GM23338 (cell line): Measurements from ENCODE around the gene HCK. TPM values are rescaled to one million over a fixed set of nuclear protein-coding genes. Genes with fewer than 3 reads are reported as not detected.

ENCODE experiments used
- ATAC-seq: fragments of 200-7000 bp; cut with Tn5 transposase; 3 replicates; pipeline ENCODE4 v1.9.1; 2020
- DNase-seq: peaks from one replicate; pipeline ENCODE4 v3.0.0-alpha.2; 2015; ENCODE audit warnings: low spot score
- H2AFZ ChIP-seq: fragments of 200-600 bp; sonication (generic); 2 replicates; pipeline ENCODE4 v1.8.0; 2016; ENCODE audit warnings: antibody characterized with exemption, mild to moderate bottlenecking, moderate library complexity
- H3F3A ChIP-seq: fragments of 200-600 bp; sonication (generic); replicated peaks from 2 replicates; pipeline ENCODE4 v1.8.0; 2017; ENCODE audit warnings: antibody characterized with exemption, mixed run types, low read depth
- H3K27ac ChIP-seq: fragments of 200-600 bp; sonication (generic); 2 replicates; pipeline ENCODE4 v1.6.1; 2016; ENCODE audit warnings: low read depth
- H3K27me3 ChIP-seq: fragments of 200-600 bp; sonication (generic); 2 replicates; pipeline ENCODE4 v1.8.0; 2016; ENCODE audit warnings: mild to moderate bottlenecking, mixed run types, moderate library complexity; ENCODE audit not compliant: insufficient read depth
- H3K36me3 ChIP-seq: fragments of 200-600 bp; sonication (generic); 2 replicates; pipeline ENCODE4 v1.8.0; 2016; ENCODE audit warnings: mild to moderate bottlenecking; ENCODE audit not compliant: insufficient read depth
- H3K4me1 ChIP-seq: fragments of 200-600 bp; sonication (generic); 2 replicates; pipeline ENCODE4 v1.8.0; 2016; ENCODE audit warnings: mild to moderate bottlenecking, moderate library complexity; ENCODE audit not compliant: insufficient read depth
- H3K4me2 ChIP-seq: fragments of 200-600 bp; sonication (generic); 2 replicates; pipeline ENCODE4 v1.7.1; 2017; ENCODE audit warnings: mixed run types
- H3K4me3 ChIP-seq: fragments of 200-600 bp; sonication (generic); 2 replicates; pipeline ENCODE4 v1.6.1; 2016; ENCODE audit warnings: mixed run types
- H3K79me2 ChIP-seq: fragments of 200-600 bp; sonication (generic); replicated peaks from 2 replicates; pipeline ENCODE4 v1.8.0; 2017; ENCODE audit warnings: mild to moderate bottlenecking; ENCODE audit not compliant: insufficient read depth
- H3K9me2 ChIP-seq: fragments of 200-600 bp; sonication (generic); 2 replicates; pipeline ENCODE4 v1.8.0; 2017; ENCODE audit not compliant: insufficient read depth
- H4K20me1 ChIP-seq: fragments of 200-600 bp; sonication (generic); replicated peaks from 2 replicates; pipeline ENCODE4 v1.8.0; 2017; ENCODE audit warnings: mild to moderate bottlenecking; ENCODE audit not compliant: insufficient read depth
- H3K27ac Mint-ChIP-seq: 2 replicates; pipeline ENCODE4 v1.8.0; 2020; ENCODE audit warnings: inconsistent platforms, mild to moderate bottlenecking, moderate library complexity, mixed read lengths
- H3K27me3 Mint-ChIP-seq: 3 replicates; pipeline ENCODE4 v1.8.0; 2022; ENCODE audit warnings: low read depth, mild to moderate bottlenecking, moderate library complexity, mixed read lengths, inconsistent platforms; ENCODE audit not compliant: insufficient read depth, poor library complexity
- H3K36me3 Mint-ChIP-seq: 3 replicates; pipeline ENCODE4 v1.8.0; 2021; ENCODE audit warnings: low read depth, mild to moderate bottlenecking, inconsistent platforms, moderate library complexity, mixed read lengths
- H3K4me1 Mint-ChIP-seq: 3 replicates; pipeline ENCODE4 v1.8.0; 2020; ENCODE audit warnings: mild to moderate bottlenecking, inconsistent platforms, mixed read lengths
- H3K4me3 Mint-ChIP-seq: 3 replicates; pipeline ENCODE4 v1.8.0; 2021; ENCODE audit warnings: moderate library complexity, mild to moderate bottlenecking, inconsistent platforms, mixed read lengths
- H3K9me3 Mint-ChIP-seq: 3 replicates; pipeline ENCODE4 v1.8.0; 2020; ENCODE audit warnings: moderate library complexity, mild to moderate bottlenecking, inconsistent platforms, mixed read lengths
- CREB1 ChIP-seq: fragments of 250-450 bp; sonication (Bioruptor Pico); IDR thresholded peaks from 2 replicates; pipeline ENCODE4 v1.5.0; 2020; ENCODE audit warnings: low read depth, mild to moderate bottlenecking, moderate library complexity
- CTCF ChIP-seq, 2 experiments: fragments of 200-600 bp in 1 of 2; sonication (generic) in 1 of 2; conservative IDR thresholded peaks; 2 replicates each; pipeline versions ENCODE4 v1.5.1 to v1.6.1; 2016 to 2017; ENCODE audit warnings: antibody characterized with exemption in 2 of 2, low read depth in 2 of 2, mild to moderate bottlenecking in 2 of 2, moderate library complexity in 1 of 2
- ETS1 ChIP-seq: IDR thresholded peaks from 2 replicates; pipeline ENCODE4 v1.6.1; 2016; ENCODE audit warnings: antibody characterized with exemption
- EZH2 ChIP-seq: fragments of 200-600 bp; sonication (generic); IDR thresholded peaks from one replicate; pipeline ENCODE4 v1.8.0; 2017; ENCODE audit warnings: antibody characterized with exemption, mild to moderate bottlenecking, low read depth; ENCODE audit not compliant: unreplicated experiment
- EZH2phosphoT487 ChIP-seq: fragments of 200-600 bp; sonication (generic); IDR thresholded peaks from one replicate; pipeline ENCODE4 v1.8.1; 2018; ENCODE audit warnings: antibody characterized with exemption; ENCODE audit not compliant: unreplicated experiment
- JUNB ChIP-seq: IDR thresholded peaks from one replicate; pipeline ENCODE4 v1.6.1; 2016; ENCODE audit warnings: antibody characterized with exemption; ENCODE audit not compliant: unreplicated experiment
- NANOG ChIP-seq: IDR thresholded peaks from 2 replicates; pipeline ENCODE4 v1.6.1; 2016; ENCODE audit warnings: antibody characterized with exemption, borderline replicate concordance
- POLR2AphosphoS5 ChIP-seq: IDR thresholded peaks from 2 replicates; pipeline ENCODE4 v1.6.1; 2016; ENCODE audit warnings: antibody characterized with exemption, low read depth
- REST ChIP-seq: IDR thresholded peaks from one replicate; pipeline ENCODE4 v1.6.1; 2018; ENCODE audit warnings: antibody characterized with exemption; ENCODE audit not compliant: unreplicated experiment
- ZNF114 ChIP-seq: fragments of 250-450 bp; sonication (Bioruptor Pico); IDR thresholded peaks from 2 replicates; pipeline ENCODE4 v1.5.0; 2020; ENCODE audit warnings: mild to moderate bottlenecking, moderate library complexity
- ZNF331 ChIP-seq: fragments of 250-450 bp; sonication (Bioruptor Pico); IDR thresholded peaks from 2 replicates; pipeline ENCODE4 v1.5.0; 2020; ENCODE audit warnings: low read depth, mild to moderate bottlenecking, moderate library complexity
- polyA plus RNA-seq: library from polyadenylated mRNA; unstranded; fragments of >200 nt; fragmentation: Nextera tagmentation; extraction: Ambion mirVana; gene quantifications from 2 replicates; pipeline ENCODE4 v1.2.1, GENCODE V29; 2016
- total RNA-seq: library from RNA; depleted of rRNA; stranded (reverse); fragments of >200 nt; shearing (Covaris generic); gene quantifications from 2 replicates; pipeline ENCODE4 v1.2.3, GENCODE V29; 2014

The HCK gene
- total and polyA plus RNA-seq, 2 experiments from 2014 or later, result 0.97 TPM; not detected in 1

GRCh38 chr20:32080783-32081182 is 28.7 kb downstream of the HCK start (continued):
- no peak for TF ChIP-seq CTCF (conservative IDR thresholded peaks at IDR 0.05; ENCODE audit: low read depth in 2 of 2)
- TF ChIP-seq ZNF114, result no peak
- no peak for TF ChIP-seq EZH2phosphoT487
- no peak for TF ChIP-seq EZH2
- no peak for TF ChIP-seq CREB1
- no peak for TF ChIP-seq ZNF331
- no peak for TF ChIP-seq NANOG

- no peak overlapping the region for H3K27ac Mint-ChIP-seq
- H4K20me1 ChIP-seq, result no peaks in the 10 kb centered on the region
- peaks cover 5% of the 10 kb centered on the region; the same call in 1 of the 3 replicates for H3K4me1 Mint-ChIP-seq
- no peak overlapping the region for H3K4me2 ChIP-seq
- H3K4me3 Mint-ChIP-seq, result no peak overlapping the region; the same call in 2 of the 3 replicates
- no peaks in the 10 kb centered on the region for H3K27me3 ChIP-seq
- ATAC-seq, result no peak
- DNase-seq, result no peak
- peaks cover under 1% of the 10 kb centered on the region; the same call in 1 of the 2 replicates for H3F3A ChIP-seq
- no peaks in the 10 kb centered on the region for H3K36me3 ChIP-seq
- no peaks in the 10 kb centered on the region; the same call in 2 of the 3 replicates for H3K36me3 Mint-ChIP-seq
- no peaks in the 10 kb centered on the region for H3K79me2 ChIP-seq
- 0 out of 3 replicates have a peak, but pooled peaks cover 3% of the 10 kb centered on the region for H3K9me3 Mint-ChIP-seq
- H3K27ac ChIP-seq, result no peak overlapping the region
- no peak overlapping the region for H2AFZ ChIP-seq
- H3K9me2 ChIP-seq, result no peaks in the 10 kb centered on the region
- no peak overlapping the region for H3K4me3 ChIP-seq
- peaks cover 2% of the 10 kb centered on the region for H3K27me3 Mint-ChIP-seq
- no peaks in the 10 kb centered on the region for H3K4me1 ChIP-seq
- TF ChIP-seq POLR2AphosphoS5, result no peak
- TF ChIP-seq ZNF114, result no peak
- TF ChIP-seq ZNF331, result no peak
- TF ChIP-seq NANOG, result no peak
- no peak for TF ChIP-seq CTCF (conservative IDR thresholded peaks at IDR 0.05; ENCODE audit: low read depth in 2 of 2)
- no peak for TF ChIP-seq CREB1
- TF ChIP-seq EZH2, result no peak
- TF ChIP-seq JUNB, result no peak
- no peak for TF ChIP-seq ETS1
- TF ChIP-seq REST, result no peak
These were observed 31.4 kb downstream of the HCK start for GRCh38 chr20:32083469-32083868.
